EL (cell line): Measurements from ENCODE around the gene SERPINI2.
"Not testable (repeated sequence)": the region's sequence is repeated elsewhere in the genome, so short reads cannot be mapped to it uniquely, and the experiment has no call there.

Experiments used
- DNase-seq: peaks from one replicate; pipeline ENCODE4 v3.0.0-alpha.2; 2016

Gene SERPINI2

DNA sequence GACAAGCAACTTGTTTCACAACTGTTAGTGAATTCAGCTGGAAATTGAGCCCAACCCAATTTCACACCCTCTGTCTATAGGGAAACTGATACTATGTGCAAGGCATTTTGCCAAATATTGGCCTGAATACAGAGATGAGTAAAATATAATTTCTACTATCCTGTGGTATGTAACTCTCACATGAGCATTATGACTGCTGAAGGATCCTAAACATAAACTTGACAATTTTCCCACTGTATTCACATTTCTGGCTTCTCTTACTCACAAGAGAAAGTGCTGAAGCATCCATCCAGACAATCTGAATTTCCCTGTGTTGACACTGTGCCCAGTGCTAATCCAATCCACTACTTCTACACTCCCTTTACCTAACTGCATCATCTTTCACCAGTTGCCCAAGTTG lies 28.4 kb downstream of the SERPINI2 start:
- DNase-seq: no peak

DNA sequence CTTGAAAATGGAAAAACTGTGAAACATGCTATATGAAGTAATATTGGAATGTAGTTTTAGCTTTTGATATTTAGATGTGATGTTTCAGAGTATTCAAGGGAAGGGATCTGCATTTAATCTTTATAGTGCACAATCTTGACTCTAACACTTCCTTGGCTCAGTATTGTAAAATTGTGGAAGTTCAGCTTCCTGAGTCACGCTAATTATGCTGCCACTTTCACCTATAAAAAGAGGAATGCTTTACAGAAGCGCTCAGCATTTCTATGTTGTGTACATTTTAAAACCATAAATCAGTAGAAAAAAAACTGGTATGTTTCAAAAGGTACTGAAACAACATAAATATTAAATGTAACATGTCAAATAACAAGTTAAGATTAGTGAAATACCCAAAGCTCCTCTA lies 32.6 kb downstream of the SERPINI2 start:
- DNase-seq: no peak

DNA sequence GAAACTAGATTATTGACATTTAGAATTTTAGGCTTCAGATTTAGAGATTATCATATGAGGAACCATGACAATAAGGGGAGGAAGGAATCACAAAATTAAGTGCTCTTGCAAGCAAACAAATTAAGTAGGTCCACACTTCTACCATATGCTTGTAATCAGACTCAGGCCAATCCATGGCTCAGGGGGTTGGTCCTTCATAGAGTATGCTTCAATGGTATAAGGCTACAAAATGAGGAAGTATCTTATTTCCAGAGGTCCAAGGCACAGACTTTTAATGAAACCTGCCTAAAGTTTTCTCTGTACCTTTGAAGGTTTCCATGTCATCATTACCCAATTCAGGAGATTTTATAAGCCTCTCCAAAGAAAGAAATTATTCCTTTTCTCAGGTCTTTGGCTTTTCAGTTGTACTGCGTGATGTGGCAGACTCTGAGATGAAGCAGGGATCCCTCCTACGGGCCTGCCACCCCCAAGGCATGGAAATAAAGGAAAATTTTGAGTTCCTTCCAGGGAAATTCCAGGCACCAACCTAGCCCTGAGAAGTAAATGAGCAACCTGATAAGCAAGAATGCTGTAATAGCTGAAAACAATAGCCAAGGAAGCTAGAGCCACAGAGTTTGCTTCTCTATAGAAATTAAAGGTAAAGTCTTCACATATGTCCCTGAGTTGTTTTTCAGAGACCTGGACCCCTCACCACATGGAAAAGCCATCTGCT lies 36.3 kb downstream of the SERPINI2 start:
- no peak for DNase-seq

- DNase-seq: not testable (repeated sequence)
Measured at GRCh38 chr3:167426962-167427361, 46.9 kb downstream of the SERPINI2 start.

- not testable (repeated sequence) for DNase-seq
Measured at GRCh38 chr3:167422396-167422795, 51.4 kb downstream of the SERPINI2 start.

DNA sequence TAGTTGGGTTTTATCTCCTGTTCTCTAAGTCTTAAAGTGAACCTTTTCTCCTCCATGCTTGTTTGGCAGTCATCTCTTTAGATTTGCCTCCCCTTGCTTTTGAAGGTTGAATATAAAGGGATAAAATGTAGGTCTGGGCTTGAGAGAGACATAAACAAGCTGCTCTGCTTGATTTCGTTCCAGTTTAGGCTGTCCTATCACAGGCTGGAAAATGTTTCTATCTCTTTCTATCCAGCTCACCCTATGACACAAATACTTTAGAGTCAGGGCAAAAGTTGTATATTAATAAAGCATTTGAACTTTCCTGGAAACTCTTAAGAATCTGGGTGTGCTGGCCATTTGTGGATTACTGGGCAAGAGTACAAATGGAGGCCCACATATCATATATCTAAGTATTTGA lies 64.2 kb downstream of the SERPINI2 start:
- no peak for DNase-seq

- peak; percentile 9 for DNase-seq
Measured at GRCh38 chr3:167406876-167407492, 66.9 kb downstream of the SERPINI2 start.

DNA sequence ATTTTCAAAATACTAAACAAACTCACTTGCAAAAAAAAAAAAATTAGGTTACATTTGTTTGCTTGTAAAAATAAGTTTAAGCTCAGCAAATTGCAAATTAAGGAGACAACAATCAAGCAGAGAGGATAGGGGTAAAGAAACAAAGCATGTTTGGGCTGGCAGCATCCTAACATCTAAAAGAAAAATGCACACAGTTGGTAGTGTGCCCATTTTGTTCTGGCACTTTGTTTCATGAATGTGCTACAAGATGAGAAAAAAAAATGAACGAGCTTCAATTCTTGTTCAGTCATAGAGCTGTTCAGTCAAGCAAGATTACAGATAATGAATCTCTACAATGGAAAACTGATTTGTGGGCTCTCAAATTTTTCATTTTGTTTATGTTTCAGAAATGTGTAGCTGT lies 76.0 kb downstream of the SERPINI2 start:
- no peak for DNase-seq

GRCh38 chr3:167396075-167396474 lies 77.8 kb downstream of the SERPINI2 start:
- no peak for DNase-seq

GRCh38 chr3:167394003-167394402 lies 79.8 kb downstream of the SERPINI2 start:
- DNase-seq: no peak
